SW480 (cell line): Measurements from ENCODE around the gene STK38.
"Not testable (repeated sequence)": the region's sequence is repeated elsewhere in the genome, so short reads cannot be mapped to it uniquely, and the experiment has no call there.

Experiments used
- DNase-seq: peaks from one replicate; pipeline ENCODE4 v3.0.0-alpha.2; 2016; ENCODE audit warnings: low spot score

The STK38 gene

DNA sequence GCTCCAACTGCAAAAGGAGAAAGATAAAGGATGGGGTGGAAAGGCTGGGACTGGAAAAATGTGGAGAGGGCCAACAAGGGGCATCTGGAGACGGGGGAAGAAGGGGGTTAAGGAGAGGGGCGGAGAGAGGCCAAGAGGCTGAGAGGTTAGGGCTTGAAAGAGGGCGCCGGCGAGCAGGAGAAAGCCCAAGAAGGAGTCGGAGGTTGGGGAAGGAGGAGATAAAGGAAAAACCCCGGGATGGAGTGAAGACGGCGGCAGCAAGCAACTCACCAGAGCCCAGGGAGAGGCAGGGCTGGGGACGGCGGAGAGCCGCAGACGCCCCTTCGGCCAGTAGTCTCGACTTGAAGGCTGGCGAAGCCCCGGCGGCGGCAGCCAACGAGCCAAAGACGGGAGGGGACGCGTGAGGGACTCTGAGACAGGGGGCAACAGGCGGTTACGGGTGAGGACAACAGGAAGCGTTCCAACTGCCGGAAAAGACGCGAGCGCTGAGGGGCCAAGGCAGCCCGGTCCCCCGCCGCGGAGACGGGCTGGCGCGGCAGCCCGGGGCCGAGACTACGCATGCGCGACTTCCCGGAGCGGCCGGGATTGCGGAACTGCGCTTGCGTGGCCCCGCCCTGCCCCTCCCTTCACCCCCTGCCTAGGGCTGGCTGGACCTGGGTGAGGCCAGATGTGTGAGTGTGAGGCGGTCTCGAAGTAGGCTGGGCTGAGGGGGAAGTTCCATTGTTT is at the start of gene STK38:
STK38 (minus strand) TSS at position 560 of the 726 bp plus-strand sequence. CDS start 7,277 bp downstream, outside the sequence.
- peak; percentile 74 for DNase-seq

GRCh38 chr6:36596356-36596755 is 49.1 kb upstream of the STK38 start:
- no peak for DNase-seq

GRCh38 chr6:36594816-36595643 is 47.8 kb upstream of the STK38 start:
- no peak for DNase-seq

GRCh38 chr6:36594029-36594815 is 46.9 kb upstream of the STK38 start, which contains the start of gene SRSF3:
SRSF3 (plus strand) TSS chr6:36594362; CDS start chr6:36596763, 2,401 bp downstream.
- peak; percentile 98 for DNase-seq

DNA sequence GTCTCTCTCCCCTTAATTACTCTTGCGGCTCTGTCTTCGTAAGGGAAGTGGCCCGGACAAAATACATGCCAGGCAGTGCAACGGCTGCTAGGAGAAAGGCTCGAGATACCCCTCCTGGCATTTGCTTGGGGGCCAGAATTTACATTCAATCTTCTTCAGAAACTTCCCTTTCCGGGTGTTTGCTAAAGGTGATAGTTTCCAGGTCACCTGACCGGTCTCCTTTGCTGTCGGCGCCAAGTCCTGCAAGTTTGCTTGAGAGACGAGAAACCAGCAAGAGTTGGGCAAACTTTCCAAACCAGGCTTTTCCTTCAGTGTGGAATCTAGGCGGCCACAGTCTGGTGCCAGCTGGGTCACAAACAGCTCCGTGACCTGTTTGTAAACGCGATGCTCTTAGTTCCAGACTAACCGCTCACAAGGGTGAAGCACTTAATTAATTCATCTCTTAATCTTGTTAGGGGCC is 46.3 kb upstream of the STK38 start:
- DNase-seq, result peak; percentile 73

- no peak for DNase-seq
Measured at GRCh38 chr6:36592221-36592655, 45.0 kb upstream of the STK38 start.

DNA sequence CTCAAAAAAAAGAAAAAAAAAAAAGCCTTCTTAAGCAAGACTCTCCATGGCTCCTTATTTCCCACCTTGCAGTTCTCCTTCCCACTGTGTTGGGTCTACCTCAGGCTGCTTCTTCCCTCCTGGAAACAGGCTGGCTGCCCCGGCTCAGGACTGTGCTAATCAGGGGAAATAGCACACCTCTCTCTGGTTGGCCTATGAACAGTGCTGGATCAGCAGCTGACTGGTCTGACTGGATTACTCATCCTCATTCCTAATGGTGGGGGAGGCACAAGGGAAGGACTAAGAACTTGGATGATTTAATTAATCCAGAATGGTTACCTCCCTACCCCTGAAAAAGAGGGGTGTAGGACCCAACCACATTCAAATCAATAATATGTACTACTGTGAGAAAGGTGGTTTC is 43.0 kb upstream of the STK38 start:
- DNase-seq, result no peak

DNA sequence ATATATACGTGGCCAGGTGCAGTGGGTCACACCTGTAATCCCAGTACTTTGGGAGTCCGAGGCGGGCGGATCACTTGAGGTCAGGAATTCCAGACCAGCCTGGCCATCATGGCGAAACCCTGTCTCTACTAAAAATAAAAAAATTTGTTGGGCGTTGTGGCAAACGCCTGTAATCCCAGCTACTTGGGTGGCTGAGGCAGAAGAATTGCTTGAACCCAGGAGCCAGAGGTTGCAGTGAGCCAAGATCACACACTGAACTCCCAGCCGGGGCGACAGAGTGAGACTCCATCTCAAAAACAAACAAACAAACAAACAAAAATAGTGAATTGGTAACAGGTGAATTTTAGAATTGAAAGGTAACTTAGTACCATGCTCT is 41.7 kb upstream of the STK38 start:
- DNase-seq, result not testable (repeated sequence)

DNA sequence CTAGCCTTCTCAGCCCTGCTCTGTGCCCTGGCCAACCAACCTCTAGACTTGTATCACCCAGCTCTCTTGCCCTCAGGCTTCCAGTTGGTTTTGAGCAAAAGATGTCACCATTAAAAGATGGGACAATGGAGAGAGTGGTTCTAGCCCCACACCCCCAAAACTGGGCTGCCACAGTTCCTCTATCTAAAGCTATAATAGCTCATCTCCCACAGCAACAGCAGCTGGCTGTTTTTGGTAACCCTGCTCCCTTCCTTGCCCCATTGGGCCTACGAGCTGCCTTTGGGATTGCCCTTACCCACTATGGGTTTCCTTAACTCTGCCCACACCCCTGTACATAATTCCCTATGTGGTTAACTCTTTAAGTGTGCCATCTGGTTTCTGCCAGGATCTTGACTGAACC is 39.3 kb upstream of the STK38 start:
- no peak for DNase-seq

GRCh38 chr6:36581716-36582115 is 34.4 kb upstream of the STK38 start:
- DNase-seq, result no peak

- no peak for DNase-seq
Measured at GRCh38 chr6:36580184-36580526, 32.9 kb upstream of the STK38 start.

DNA sequence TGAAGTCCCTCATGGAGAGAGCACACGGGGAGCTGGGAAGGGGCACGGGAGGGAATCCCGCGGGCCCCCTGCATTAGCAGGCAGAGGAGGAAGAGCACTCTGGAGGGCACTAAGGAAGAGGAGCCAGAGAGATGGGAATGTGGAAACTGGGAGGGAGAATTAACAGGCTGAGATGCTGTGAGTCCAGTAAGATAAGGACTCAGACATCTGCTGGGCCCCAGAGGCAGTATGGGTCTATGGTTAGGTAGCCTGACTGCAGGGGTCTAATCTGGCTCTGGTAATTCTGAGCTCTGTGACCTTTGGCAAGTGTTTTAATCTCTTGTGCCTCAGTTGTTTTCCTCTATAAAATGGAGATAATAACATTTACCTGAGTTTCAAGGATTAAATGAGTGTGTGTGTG is 31.2 kb upstream of the STK38 start:
- DNase-seq, result no peak

GRCh38 chr6:36578030-36578429 is 30.8 kb upstream of the STK38 start:
- no peak for DNase-seq

DNA sequence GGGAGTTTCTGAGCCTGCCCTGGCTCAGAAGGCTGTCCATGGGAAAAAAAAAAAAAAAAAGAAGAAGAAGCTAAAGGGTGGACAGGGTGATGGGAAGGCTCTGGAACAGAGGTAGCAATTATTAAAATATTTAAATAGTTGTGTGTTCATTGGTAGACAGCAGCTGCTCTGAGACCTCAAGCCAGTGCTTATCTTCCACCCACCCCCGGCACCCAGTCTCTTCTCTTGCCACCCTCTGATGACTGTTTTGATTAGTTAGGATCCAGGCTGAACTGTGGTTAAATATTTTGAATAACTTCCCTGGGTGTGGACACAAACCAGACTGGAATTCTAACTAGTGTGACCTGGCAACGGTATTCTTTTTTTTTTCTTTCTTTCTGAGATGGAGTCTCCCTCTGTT is 30.0 kb upstream of the STK38 start:
- peak; percentile 97 for DNase-seq

DNA sequence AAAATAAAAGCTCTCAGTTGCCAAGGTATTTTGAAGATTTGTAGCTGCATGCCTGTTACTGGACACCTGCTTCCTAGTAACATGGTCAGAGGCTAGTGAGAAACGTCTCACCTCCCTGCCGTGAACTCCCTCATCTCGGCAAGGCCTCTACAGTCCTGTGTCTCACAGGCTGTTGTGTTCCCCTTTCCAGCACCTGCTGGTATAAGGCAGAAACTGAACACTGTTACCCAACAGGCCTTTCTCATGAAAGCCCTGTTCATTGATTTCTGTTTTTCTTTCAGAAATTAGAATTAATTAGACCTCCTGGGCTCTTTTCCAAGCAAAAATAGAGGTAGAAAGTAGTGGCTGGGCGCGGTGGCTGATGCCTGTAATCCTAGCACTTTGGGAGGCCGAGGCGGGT is 29.3 kb upstream of the STK38 start:
- DNase-seq, result no peak

- no peak for DNase-seq
Measured at GRCh38 chr6:36574679-36575078, 27.4 kb upstream of the STK38 start.

- DNase-seq, result peak; percentile 82
Measured at GRCh38 chr6:36572353-36573311, 25.4 kb upstream of the STK38 start.

GRCh38 chr6:36571122-36572043 is 24.1 kb upstream of the STK38 start:
- DNase-seq, result no peak

DNA sequence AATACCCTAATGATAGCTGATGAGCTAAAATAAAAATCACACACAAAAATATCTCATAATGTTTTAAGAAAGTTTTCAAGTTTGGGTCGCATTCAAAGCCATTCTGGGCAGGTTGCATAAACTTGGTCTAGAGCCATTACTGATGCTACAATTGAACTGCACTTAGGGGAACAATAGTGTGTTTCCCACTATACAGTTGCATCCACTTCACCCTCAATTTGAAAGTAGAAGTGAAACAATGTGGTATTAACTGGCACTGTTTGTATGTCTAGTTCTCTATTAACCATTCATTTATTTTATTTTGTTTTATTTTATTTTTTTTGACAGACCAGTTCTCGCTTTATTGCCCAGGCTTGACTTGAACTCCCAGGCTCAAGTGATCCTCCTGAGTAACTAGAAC is 23.0 kb upstream of the STK38 start:
- DNase-seq, result no peak

DNA sequence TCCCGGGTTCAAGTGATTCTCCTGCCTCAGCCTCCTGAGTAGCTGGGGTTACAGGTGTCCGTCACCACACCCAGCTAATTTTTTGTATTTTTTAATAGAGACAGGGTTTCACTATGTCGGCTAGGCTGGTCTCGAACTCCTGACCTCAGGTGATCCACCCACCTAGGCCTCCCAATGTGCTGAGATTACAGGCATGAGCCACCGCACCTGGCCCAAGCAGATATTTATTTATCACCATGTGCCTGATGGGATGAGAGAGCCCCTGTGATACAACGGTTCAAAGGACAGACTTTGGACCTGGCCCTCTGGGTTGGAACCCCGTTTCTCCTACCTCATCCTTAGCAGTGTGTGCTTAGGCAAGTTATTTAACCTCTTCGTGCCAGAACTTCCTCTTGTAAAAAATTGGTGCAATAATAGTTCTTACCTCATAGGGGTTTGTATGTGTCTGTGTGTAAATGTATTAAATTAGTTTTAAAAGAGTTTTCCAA is 19.2 kb upstream of the STK38 start:
- DNase-seq, result no peak
